Cerebellar cortex (tissue), 1 donor: ENCODE data around the gene SETD7.

ENCODE experiments used
- DNase-seq: peaks from one replicate; pipeline ENCODE4 v3.0.0-alpha.2; 2015; ENCODE audit warnings: low spot score

Gene SETD7

GRCh38 chr4:139556071-139556723, at the start of gene SETD7:
TSS of gene SETD7 (minus strand) at chr4:139556219. CDS start at chr4:139556137, 82 bp downstream.
- DNase-seq: peak; percentile 70

- no peak for DNase-seq
Measured at GRCh38 chr4:139605516-139605915, 49.5 kb upstream of the SETD7 start.

GRCh38 chr4:139603576-139604410, 47.8 kb upstream of the SETD7 start:
- DNase-seq: peak; percentile 66

GRCh38 chr4:139602776-139603360, 46.8 kb upstream of the SETD7 start:
- no peak for DNase-seq

GRCh38 chr4:139600662-139601061, 44.6 kb upstream of the SETD7 start:
- no peak for DNase-seq

- DNase-seq: no peak
Measured at GRCh38 chr4:139599594-139600374, 43.8 kb upstream of the SETD7 start.

- DNase-seq: no peak
Measured at GRCh38 chr4:139599076-139599475, 43.1 kb upstream of the SETD7 start.

GRCh38 chr4:139596684-139597279, 40.8 kb upstream of the SETD7 start:
- DNase-seq: no peak

GRCh38 chr4:139596034-139596683, 40.1 kb upstream of the SETD7 start:
- DNase-seq: no peak

GRCh38 chr4:139594591-139595185, 38.7 kb upstream of the SETD7 start:
- no peak for DNase-seq

- DNase-seq: no peak
Measured at GRCh38 chr4:139593091-139593564, 37.1 kb upstream of the SETD7 start.

- no peak for DNase-seq
Measured at GRCh38 chr4:139589336-139590018, 33.5 kb upstream of the SETD7 start.

- DNase-seq: no peak
Measured at GRCh38 chr4:139587446-139587845, 31.4 kb upstream of the SETD7 start.

GRCh38 chr4:139585473-139585872, 29.5 kb upstream of the SETD7 start:
- DNase-seq: no peak

- no peak for DNase-seq
Measured at GRCh38 chr4:139584784-139585183, 28.8 kb upstream of the SETD7 start.

GRCh38 chr4:139584013-139584412, 28.0 kb upstream of the SETD7 start:
- no peak for DNase-seq

- DNase-seq: no peak
Measured at GRCh38 chr4:139582044-139582443, 26.0 kb upstream of the SETD7 start.

GRCh38 chr4:139581096-139581495, 25.1 kb upstream of the SETD7 start:
- no peak for DNase-seq

- no peak for DNase-seq
Measured at GRCh38 chr4:139576219-139576618, 20.2 kb upstream of the SETD7 start.

- no peak for DNase-seq
Measured at GRCh38 chr4:139575072-139575471, 19.1 kb upstream of the SETD7 start.
